ENCODE data around the gene E2F6. TPM values are rescaled to one million over a fixed set of nuclear protein-coding genes. Genes with fewer than 3 reads are reported as not detected.

E2F6 gene
- total and polyA plus RNA-seq, 9 of the 15 experiments (the other 6 are each of a cell fraction or from before 2014, with no cell fraction given) = 13.6 to 33.9 (median 26.1) TPM

DNA sequence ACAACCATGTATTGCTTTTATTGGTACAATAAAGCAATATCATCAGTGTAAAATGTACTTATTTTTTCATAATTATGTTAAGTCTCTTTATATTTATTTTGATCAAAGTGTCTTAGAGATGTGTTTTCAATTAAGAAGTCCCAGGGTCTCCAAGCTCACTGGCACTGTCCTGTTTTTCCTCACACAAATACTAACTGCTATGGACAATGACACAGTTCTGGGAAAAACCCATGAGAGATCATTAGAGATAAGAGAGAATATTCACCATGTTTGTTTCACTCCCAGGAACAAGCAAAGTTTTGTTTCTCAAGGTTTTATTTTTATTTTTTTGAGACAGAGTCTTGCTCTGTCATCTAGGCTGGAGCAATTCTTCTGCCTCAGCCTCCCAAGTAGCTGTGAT is 38.7 kb downstream of the E2F6 start:
- no peak for DNase-seq (ENCODE audit: extremely low read depth in 1 of 4, low spot score in 3 of 4)
- Histone ChIP-seq H3K9ac (ENCODE audit: insufficient read depth in 1 of 2, low read depth in 2 of 2, low read length in 2 of 2) (no peak overlapping the region), H3K4me3 (no peak overlapping the region), H3K27ac (ENCODE audit: extremely low read depth, low read depth, low read length) (no peak overlapping the region), H3K4me1 (replicated peaks in 1 of 2; ENCODE audit: control insufficient read depth in 2 of 2, insufficient read depth in 2 of 2, low read length in 2 of 2) (no peaks in the 10 kb centered on the region), H3K79me2 (ENCODE audit: control insufficient read depth, insufficient read depth, low read length) (no peaks in the 10 kb centered on the region), H3K4me2 (ENCODE audit: insufficient read depth, low read length) (no peak overlapping the region), H3K27me3 (ENCODE audit: control insufficient read depth in 2 of 2, insufficient read depth in 2 of 2, low read length in 2 of 2) (no peaks in the 10 kb centered on the region), H2AFZ (ENCODE audit: low read depth, low read length) (no peak overlapping the region), H3K9me1 (ENCODE audit: control insufficient read depth, insufficient read depth, low read length) (no peaks in the 10 kb centered on the region), H3K36me3 (ENCODE audit: control insufficient read depth, insufficient read depth, low read length) (no peaks in the 10 kb centered on the region), H4K20me1 (replicated peaks; ENCODE audit: control insufficient read depth, insufficient read depth, low read length) (no peaks in the 10 kb centered on the region), H3K9me3 (replicated peaks; ENCODE audit: control insufficient read depth, insufficient read depth, low read depth, low read length) (no peaks in the 10 kb centered on the region)
- ChIA-PET CTCF (ENCODE audit: low intra/inter-chr PET ratio) (no interaction called here), POLR2A (interaction anchor here (0.6 kb wide), 1 partner anchor 867 kb away, joined by 4 read pairs; no protein-coding TSS in a partner anchor)
- no peak for FAIRE-seq
- ATAC-seq = no peak
- TF ChIP-seq, protein P1, sequence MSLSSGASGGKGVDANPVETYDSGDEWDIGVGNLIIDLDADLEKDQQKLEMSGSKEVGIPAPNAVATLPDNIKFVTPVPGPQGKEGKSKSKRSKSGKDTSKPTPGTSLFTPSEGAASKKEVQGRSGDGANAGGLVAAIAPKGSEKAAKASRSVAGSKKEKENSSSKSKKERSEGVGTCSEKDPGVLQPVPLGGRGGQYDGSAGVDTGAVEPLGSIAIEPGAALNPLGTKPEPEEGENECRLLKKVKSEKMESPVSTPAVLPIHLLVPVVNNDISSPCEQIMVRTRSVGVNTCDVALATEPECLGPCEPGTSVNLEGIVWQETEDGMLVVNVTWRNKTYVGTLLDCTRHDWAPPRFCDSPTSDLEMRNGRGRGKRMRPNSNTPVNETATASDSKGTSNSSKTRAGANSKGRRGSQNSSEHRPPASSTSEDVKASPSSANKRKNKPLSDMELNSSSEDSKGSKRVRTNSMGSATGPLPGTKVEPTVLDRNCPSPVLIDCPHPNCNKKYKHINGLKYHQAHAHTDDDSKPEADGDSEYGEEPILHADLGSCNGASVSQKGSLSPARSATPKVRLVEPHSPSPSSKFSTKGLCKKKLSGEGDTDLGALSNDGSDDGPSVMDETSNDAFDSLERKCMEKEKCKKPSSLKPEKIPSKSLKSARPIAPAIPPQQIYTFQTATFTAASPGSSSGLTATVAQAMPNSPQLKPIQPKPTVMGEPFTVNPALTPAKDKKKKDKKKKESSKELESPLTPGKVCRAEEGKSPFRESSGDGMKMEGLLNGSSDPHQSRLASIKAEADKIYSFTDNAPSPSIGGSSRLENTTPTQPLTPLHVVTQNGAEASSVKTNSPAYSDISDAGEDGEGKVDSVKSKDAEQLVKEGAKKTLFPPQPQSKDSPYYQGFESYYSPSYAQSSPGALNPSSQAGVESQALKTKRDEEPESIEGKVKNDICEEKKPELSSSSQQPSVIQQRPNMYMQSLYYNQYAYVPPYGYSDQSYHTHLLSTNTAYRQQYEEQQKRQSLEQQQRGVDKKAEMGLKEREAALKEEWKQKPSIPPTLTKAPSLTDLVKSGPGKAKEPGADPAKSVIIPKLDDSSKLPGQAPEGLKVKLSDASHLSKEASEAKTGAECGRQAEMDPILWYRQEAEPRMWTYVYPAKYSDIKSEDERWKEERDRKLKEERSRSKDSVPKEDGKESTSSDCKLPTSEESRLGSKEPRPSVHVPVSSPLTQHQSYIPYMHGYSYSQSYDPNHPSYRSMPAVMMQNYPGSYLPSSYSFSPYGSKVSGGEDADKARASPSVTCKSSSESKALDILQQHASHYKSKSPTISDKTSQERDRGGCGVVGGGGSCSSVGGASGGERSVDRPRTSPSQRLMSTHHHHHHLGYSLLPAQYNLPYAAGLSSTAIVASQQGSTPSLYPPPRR (CRISPR knock-in tag; IDR thresholded peaks at IDR 0.05; ENCODE audit: borderline replicate concordance) = no peak
- TF ChIP-seq ZBTB7A (IDR thresholded peaks at IDR 0.05; ENCODE audit: borderline replicate concordance, control insufficient read depth, low read depth, low read length) (no peak), FOXJ2 (tag; IDR thresholded peaks at IDR 0.05) (no peak)
- no TSS peak for BruUV-seq (replicated peaks)
- in situ Hi-C loops (cut with MboI) = no loop called here
- intact Hi-C loops (cut with micrococcal nuclease) = no loop called here

Data from K562 (cell line).